ENCODE data around the gene RETREG1.
A peak's percentile ranks its signal among the peaks of the same experiment; 100 is the strongest.
"Not testable (repeated sequence)": the region's sequence is repeated elsewhere in the genome, so short reads cannot be mapped to it uniquely, and the experiment has no call there.

RETREG1 gene

DNA sequence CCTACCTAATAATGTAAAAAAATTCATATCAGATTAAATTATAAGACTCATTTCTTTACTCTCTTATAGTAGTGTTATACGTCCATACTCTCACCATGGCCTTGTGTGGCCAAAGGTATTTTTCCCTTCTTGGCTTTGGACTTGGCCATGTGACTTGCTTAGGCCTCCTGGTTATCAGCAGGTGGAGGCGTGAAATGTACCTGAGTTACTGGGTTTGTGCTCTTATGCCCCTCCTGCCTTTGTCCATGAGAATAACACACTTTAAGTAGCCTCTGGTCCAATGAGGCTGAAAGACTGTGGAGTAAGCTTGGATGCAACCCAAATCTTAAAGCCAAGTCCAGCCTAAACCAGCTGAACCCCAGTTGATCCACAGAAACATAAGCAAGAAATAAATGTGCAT is 68.7 kb downstream of the RETREG1 start:
- no peaks in the 10 kb centered on the region for H3K36me3 ChIP-seq (ENCODE audit: insufficient read depth, low read length)
- H3K4me3 ChIP-seq (ENCODE audit: low read length), result no peak overlapping the region
- H3K9me3 ChIP-seq (replicated peaks; ENCODE audit: low read length), result no peaks in the 10 kb centered on the region
- no peak overlapping the region for H3K9ac ChIP-seq (ENCODE audit: low read depth, low read length)
- H3K4me2 ChIP-seq (ENCODE audit: low read length), result no peak overlapping the region
- H3K27me3 ChIP-seq (ENCODE audit: control insufficient read depth, insufficient read depth, low read length), result no peaks in the 10 kb centered on the region
- no peaks in the 10 kb centered on the region for H3K4me1 ChIP-seq (ENCODE audit: control insufficient read depth, insufficient read depth, low read length)

DNA sequence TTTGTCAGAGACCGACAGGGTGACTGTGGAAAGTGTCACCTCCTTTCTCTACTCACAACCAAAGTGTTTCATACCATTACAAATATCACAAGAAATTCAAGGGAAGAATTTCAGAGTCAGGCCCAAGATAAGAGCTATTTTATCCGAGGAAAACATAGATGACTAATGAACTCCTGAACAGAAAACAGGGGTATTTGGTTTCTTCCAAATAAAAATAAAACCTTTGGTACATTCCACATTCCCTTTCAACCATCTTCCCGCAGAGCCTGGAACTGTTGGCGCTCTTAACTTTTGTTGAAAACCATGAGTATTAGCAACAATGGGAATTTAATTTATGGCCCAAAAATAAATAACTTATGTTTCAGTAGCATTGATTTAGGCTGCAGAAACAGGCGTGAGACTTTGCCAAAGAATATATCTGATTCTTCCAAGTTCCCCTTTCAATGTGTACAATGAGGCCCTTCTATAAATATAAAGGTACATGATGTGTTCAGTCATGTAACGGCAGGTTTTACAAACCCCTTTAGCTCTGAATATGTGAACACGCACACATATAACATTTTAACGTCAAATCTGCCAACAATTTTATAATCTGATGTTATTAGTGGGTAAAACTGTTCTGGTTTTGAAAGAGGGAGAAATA is 69.5 kb downstream of the RETREG1 start:
- Histone ChIP-seq H3K4me1 (ENCODE audit: control insufficient read depth, insufficient read depth, low read length) (no peaks in the 10 kb centered on the region), H3K4me2 (ENCODE audit: low read length) (no peak overlapping the region), H3K9me3 (replicated peaks; ENCODE audit: low read length) (no peaks in the 10 kb centered on the region), H3K4me3 (ENCODE audit: low read length) (no peak overlapping the region), H3K9ac (ENCODE audit: low read depth, low read length) (no peak overlapping the region), H3K27me3 (ENCODE audit: control insufficient read depth, insufficient read depth, low read length) (no peaks in the 10 kb centered on the region), H3K36me3 (ENCODE audit: insufficient read depth, low read length) (no peaks in the 10 kb centered on the region)

- H3K9me3 ChIP-seq (replicated peaks; ENCODE audit: low read length), result no peaks in the 10 kb centered on the region
- no peaks in the 10 kb centered on the region for H3K4me1 ChIP-seq (ENCODE audit: control insufficient read depth, insufficient read depth, low read length)
- no peak overlapping the region for H3K4me2 ChIP-seq (ENCODE audit: low read length)
- no peak overlapping the region for H3K4me3 ChIP-seq (ENCODE audit: low read length)
- no peaks in the 10 kb centered on the region for H3K27me3 ChIP-seq (ENCODE audit: control insufficient read depth, insufficient read depth, low read length)
- no peak overlapping the region for H3K9ac ChIP-seq (ENCODE audit: low read depth, low read length)
- no peaks in the 10 kb centered on the region for H3K36me3 ChIP-seq (ENCODE audit: insufficient read depth, low read length)
Measured at GRCh38 chr5:16546732-16547131, 70.1 kb downstream of the RETREG1 start.

DNA sequence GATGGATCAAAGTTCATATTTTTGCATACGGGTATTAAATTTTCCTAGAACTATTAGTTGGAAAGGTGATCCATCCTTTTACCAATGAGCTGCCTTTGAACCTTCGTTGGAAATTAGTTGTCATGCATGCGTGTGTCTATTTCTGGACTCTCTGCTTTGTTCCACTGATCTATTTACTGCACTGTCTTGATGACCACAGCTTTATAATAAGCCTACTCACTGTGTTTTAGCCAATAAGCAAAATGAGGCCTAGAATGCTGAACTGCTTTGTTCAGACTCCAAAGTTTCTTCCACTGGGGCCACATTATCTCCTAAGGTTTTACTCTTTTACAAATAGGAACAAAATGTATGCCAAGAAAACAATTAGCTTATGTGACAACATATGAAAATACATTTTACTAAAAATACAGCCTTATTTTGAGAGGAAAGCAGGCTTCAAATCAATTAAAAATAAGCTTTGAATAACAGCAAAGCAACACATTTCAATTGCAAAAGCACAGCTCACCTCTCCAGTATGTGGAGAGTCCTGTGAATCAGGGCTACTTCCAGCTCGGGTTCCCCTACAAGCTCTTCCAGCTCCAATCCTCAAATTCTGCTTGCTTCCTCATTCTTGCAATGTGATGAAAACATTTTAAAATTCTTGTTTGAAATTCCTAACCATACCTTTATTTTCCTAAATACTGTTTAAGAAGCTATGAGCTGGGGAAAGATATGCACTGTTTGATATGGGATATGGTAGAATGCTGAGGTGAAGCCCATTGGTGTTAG is 72.0 kb downstream of the RETREG1 start:
- Histone ChIP-seq H3K27me3 (ENCODE audit: control insufficient read depth, insufficient read depth, low read length) (no peaks in the 10 kb centered on the region), H3K36me3 (ENCODE audit: insufficient read depth, low read length) (no peaks in the 10 kb centered on the region), H3K4me1 (ENCODE audit: control insufficient read depth, insufficient read depth, low read length) (peaks cover 12% of the 10 kb centered on the region)

GRCh38 chr5:16543206-16543605 is 73.6 kb downstream of the RETREG1 start:
- H3K27me3 ChIP-seq (ENCODE audit: control insufficient read depth, insufficient read depth, low read length); H3K9me3 ChIP-seq (replicated peaks; ENCODE audit: low read length); H3K9ac ChIP-seq (ENCODE audit: low read depth, low read length); H3K4me3 ChIP-seq (ENCODE audit: low read length); H3K4me2 ChIP-seq (ENCODE audit: low read length); H3K36me3 ChIP-seq (ENCODE audit: insufficient read depth, low read length): not testable (repeated sequence)
- peaks cover 23% of the 10 kb centered on the region for H3K4me1 ChIP-seq (ENCODE audit: control insufficient read depth, insufficient read depth, low read length)

More for the DNA sequence above, 72.0 kb downstream of the RETREG1 start:
- no peak overlapping the region for H3K4me2 ChIP-seq (ENCODE audit: low read length)
- no peak overlapping the region for H3K9ac ChIP-seq (ENCODE audit: low read depth, low read length)
- H3K4me3 ChIP-seq (ENCODE audit: low read length), result no peak overlapping the region
- H3K9me3 ChIP-seq (replicated peaks; ENCODE audit: low read length), result no peaks in the 10 kb centered on the region

- no peaks in the 10 kb centered on the region for H3K9me3 ChIP-seq (replicated peaks; ENCODE audit: low read length)
Measured at GRCh38 chr5:16542236-16542635, 74.6 kb downstream of the RETREG1 start.

GRCh38 chr5:16541592-16541991 is 75.2 kb downstream of the RETREG1 start:
- H3K4me1 ChIP-seq (ENCODE audit: control insufficient read depth, insufficient read depth, low read length), result peaks cover 23% of the 10 kb centered on the region
- not testable (repeated sequence) for H3K36me3 ChIP-seq (ENCODE audit: insufficient read depth, low read length); H3K27me3 ChIP-seq (ENCODE audit: control insufficient read depth, insufficient read depth, low read length); H3K4me2 ChIP-seq (ENCODE audit: low read length); H3K9ac ChIP-seq (ENCODE audit: low read depth, low read length); H3K9me3 ChIP-seq (replicated peaks; ENCODE audit: low read length); H3K4me3 ChIP-seq (ENCODE audit: low read length)

More at GRCh38 chr5:16542236-16542635, 74.6 kb downstream of the RETREG1 start:
- H3K27me3 ChIP-seq (ENCODE audit: control insufficient read depth, insufficient read depth, low read length), result no peaks in the 10 kb centered on the region
- H3K4me3 ChIP-seq (ENCODE audit: low read length), result no peak overlapping the region
- H3K4me2 ChIP-seq (ENCODE audit: low read length), result no peak overlapping the region
- H3K4me1 ChIP-seq (ENCODE audit: control insufficient read depth, insufficient read depth, low read length), result peaks cover 23% of the 10 kb centered on the region
- H3K36me3 ChIP-seq (ENCODE audit: insufficient read depth, low read length), result no peaks in the 10 kb centered on the region
- no peak overlapping the region for H3K9ac ChIP-seq (ENCODE audit: low read depth, low read length)

DNA sequence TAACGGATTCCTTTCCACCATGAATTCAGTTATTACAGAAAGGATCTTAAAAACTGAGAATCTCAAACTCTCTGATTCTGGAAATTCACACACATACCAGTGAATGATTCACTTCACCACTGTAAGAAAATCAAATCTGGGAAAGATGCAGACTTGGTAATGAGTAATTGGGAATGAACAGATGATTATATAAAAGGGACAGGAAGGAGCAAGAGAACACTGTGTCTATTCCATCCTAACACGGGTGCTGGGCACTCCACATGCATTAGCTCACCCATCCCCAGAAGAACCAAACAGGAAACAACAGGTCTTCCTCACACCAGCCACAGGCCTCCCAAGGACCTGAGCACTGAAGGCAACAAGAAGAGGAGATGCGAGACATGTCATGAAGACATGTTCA is 76.4 kb downstream of the RETREG1 start:
- Histone ChIP-seq H3K4me2 (ENCODE audit: low read length) (peak overlapping the region; percentile 62), H3K4me3 (ENCODE audit: low read length) (no peak overlapping the region), H3K27me3 (ENCODE audit: control insufficient read depth, insufficient read depth, low read length) (no peaks in the 10 kb centered on the region), H3K4me1 (ENCODE audit: control insufficient read depth, insufficient read depth, low read length) (peaks cover 31% of the 10 kb centered on the region), H3K36me3 (ENCODE audit: insufficient read depth, low read length) (no peaks in the 10 kb centered on the region), H3K9ac (ENCODE audit: low read depth, low read length) (peak overlapping the region; percentile 82), H3K9me3 (replicated peaks; ENCODE audit: low read length) (no peaks in the 10 kb centered on the region)

- Histone ChIP-seq H3K9ac (ENCODE audit: low read depth, low read length) (peak overlapping the region; percentile 82), H3K36me3 (ENCODE audit: insufficient read depth, low read length) (no peaks in the 10 kb centered on the region), H3K4me1 (ENCODE audit: control insufficient read depth, insufficient read depth, low read length) (peaks cover 31% of the 10 kb centered on the region), H3K4me3 (ENCODE audit: low read length) (peak overlapping the region; percentile 39), H3K4me2 (ENCODE audit: low read length) (peak overlapping the region; percentile 56), H3K9me3 (replicated peaks; ENCODE audit: low read length) (no peaks in the 10 kb centered on the region), H3K27me3 (ENCODE audit: control insufficient read depth, insufficient read depth, low read length) (no peaks in the 10 kb centered on the region)
Measured at GRCh38 chr5:16539169-16539666, 77.6 kb downstream of the RETREG1 start.

DNA sequence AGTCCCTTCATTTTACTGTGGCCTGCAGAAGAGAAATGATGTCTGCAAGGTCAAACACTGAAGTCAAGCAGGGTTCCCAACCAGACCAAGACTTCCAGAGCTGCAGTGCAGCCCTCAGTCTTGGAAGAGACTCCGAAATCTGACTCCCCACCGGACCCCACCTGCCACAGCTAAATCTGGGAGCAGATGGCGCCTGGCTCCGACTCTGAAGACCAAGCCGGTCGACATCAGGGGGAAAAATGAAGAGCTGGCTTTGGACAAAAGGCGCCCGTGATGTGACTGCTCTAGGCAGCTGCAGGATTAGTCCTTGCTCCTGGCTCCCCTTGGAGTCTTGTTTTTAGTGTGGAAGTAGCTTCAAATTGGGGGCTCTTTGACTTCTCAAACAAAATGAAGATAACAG is 78.8 kb downstream of the RETREG1 start:
- H3K36me3 ChIP-seq (ENCODE audit: insufficient read depth, low read length), result no peaks in the 10 kb centered on the region
- H3K4me1 ChIP-seq (ENCODE audit: control insufficient read depth, insufficient read depth, low read length), result peaks cover 31% of the 10 kb centered on the region
- no peaks in the 10 kb centered on the region for H3K27me3 ChIP-seq (ENCODE audit: control insufficient read depth, insufficient read depth, low read length)
- no peak overlapping the region for H3K4me3 ChIP-seq (ENCODE audit: low read length)
- no peak overlapping the region for H3K4me2 ChIP-seq (ENCODE audit: low read length)
- no peaks in the 10 kb centered on the region for H3K9me3 ChIP-seq (replicated peaks; ENCODE audit: low read length)
- no peak overlapping the region for H3K9ac ChIP-seq (ENCODE audit: low read depth, low read length)

DNA sequence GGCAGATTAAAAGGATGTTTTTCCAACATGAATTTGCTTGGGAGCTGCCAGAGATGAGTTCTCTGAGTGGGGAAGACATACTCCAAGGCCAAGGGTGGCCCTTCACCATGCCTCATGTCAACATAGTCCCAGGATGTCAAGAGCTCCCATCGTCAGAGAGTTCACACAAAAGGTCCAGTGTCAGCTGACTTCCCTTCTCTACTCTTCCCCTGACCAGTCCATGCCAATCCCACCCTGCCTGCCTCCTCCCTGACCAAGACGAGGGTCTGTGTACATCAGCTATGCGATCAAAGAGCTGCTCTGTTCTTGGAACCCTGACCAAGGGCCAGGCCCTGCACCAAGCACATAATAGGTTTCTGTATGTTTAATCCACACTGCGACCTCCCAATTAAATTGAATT is 80.0 kb downstream of the RETREG1 start:
- Histone ChIP-seq H3K4me2 (ENCODE audit: low read length) (no peak overlapping the region), H3K4me1 (ENCODE audit: control insufficient read depth, insufficient read depth, low read length) (peaks cover 31% of the 10 kb centered on the region), H3K4me3 (ENCODE audit: low read length) (no peak overlapping the region), H3K36me3 (ENCODE audit: insufficient read depth, low read length) (no peaks in the 10 kb centered on the region), H3K9ac (ENCODE audit: low read depth, low read length) (no peak overlapping the region), H3K27me3 (ENCODE audit: control insufficient read depth, insufficient read depth, low read length) (no peaks in the 10 kb centered on the region), H3K9me3 (replicated peaks; ENCODE audit: low read length) (no peaks in the 10 kb centered on the region)

DNA sequence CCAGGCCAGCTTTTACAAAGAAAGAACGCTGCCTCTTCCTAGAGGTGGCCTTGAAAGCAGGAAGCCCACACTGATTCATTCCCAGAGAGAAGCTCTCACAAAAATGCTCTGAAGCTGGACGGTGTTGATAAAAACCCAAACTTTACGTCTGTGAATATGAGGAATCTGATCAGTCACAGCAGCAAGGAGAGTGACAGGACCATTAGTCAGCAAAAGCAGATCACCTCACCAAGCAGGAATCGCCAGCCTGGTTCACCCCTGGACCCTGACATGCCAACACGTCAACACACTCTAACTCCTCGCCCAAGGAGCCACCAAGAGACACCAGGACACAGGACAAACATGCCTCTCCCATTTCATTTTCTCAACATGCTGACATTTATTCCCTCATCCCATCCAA is 80.6 kb downstream of the RETREG1 start:
- no peak overlapping the region for H3K4me3 ChIP-seq (ENCODE audit: low read length)
- H3K36me3 ChIP-seq (ENCODE audit: insufficient read depth, low read length), result no peaks in the 10 kb centered on the region
- H3K9me3 ChIP-seq (replicated peaks; ENCODE audit: low read length), result no peaks in the 10 kb centered on the region
- peaks cover 31% of the 10 kb centered on the region for H3K4me1 ChIP-seq (ENCODE audit: control insufficient read depth, insufficient read depth, low read length)
- no peak overlapping the region for H3K4me2 ChIP-seq (ENCODE audit: low read length)
- no peak overlapping the region for H3K9ac ChIP-seq (ENCODE audit: low read depth, low read length)
- no peaks in the 10 kb centered on the region for H3K27me3 ChIP-seq (ENCODE audit: control insufficient read depth, insufficient read depth, low read length)
